T-helper 2 cell treated with Interferon-gamma antibody and Interleukin-4, amounts not matched to agents 100 ng/mL and 5 ng/mL, for 36 hours (primary cell): ENCODE data around the gene DNAH11. TPM values are rescaled to one million over a fixed set of nuclear protein-coding genes. Genes with fewer than 3 reads are reported as not detected.

Experiments
- total RNA-seq: library from RNA; stranded (reverse); gene quantifications from 2 replicates; pipeline ENCODE4 v1.2.3, GENCODE V29; 2022

DNAH11 gene
- total RNA-seq, 1 donor from 2014 or later, result 1.2 TPM

Other genes starting within 250 kb of the DNAH11 start
- gene SP4, start 115.0 kb upstream of the DNAH11 start, total RNA-seq, result 49.1 and 49.3 TPM in 2 replicates